SK-MEL-5 (cell line): ENCODE measurements around the gene CLTB. TPM values are rescaled to one million over a fixed set of nuclear protein-coding genes. Genes with fewer than 3 reads are reported as not detected.
"Not testable (repeated sequence)": the region's sequence is repeated elsewhere in the genome, so short reads cannot be mapped to it uniquely, and the experiment has no call there.

Source experiments
- DNase-seq: peaks from one replicate; pipeline ENCODE4 v3.0.0-alpha.2; 2016; ENCODE audit warnings: low read depth, low spot score
- in situ Hi-C: cut with HindIII; loops from 2 replicates; pipeline ENCODE4 v1.10.0; 2016; ENCODE audit warnings: low sequenced_read_pairs, high pct_unique_total_duplicates, low pct_unique_long_range_greater_than_20kb
- total RNA-seq: library from RNA; depleted of rRNA; stranded (reverse); fragments of >200 nt; shearing (Covaris generic); gene quantifications from 2 replicates; pipeline ENCODE4 v1.2.3, GENCODE V29; 2014

The CLTB gene
- total RNA-seq, 1 experiment from 2014 or later, result 58.3 TPM

DNA sequence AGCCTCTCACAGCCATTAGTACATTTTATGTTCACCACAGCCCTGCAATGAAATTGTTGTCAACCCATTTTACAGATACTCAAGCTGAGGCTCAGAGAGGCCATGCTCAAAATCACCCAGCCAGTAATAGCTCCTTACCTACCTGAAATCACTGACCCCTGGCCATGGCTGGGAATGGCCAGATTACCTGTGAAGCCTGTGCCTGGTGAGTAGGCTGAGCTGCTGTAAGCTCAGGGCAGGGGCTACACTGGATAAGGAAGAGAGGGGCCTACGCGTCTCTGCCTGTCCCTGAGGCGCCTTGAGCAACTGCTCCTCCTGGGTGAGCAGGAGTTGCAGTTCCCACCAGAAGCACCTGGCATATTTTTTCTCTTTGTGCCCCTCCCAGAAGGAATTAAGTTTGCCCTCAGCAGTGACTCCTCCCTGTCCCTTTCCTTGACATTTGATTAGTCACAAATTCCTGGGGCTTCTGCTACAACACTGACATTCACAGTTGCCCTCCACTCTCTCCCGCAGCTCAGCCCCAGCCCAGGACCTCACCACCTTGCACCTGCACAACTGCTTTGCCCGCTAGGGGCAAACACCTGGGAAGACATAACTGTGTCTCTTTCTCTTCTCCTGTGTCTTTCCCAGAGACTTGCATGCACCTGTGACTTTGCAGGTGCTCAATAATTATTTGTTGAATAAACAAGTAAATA, 5.7 kb downstream of the CLTB start:
- no peak for DNase-seq
- in situ Hi-C loops, result no loop called here

DNA sequence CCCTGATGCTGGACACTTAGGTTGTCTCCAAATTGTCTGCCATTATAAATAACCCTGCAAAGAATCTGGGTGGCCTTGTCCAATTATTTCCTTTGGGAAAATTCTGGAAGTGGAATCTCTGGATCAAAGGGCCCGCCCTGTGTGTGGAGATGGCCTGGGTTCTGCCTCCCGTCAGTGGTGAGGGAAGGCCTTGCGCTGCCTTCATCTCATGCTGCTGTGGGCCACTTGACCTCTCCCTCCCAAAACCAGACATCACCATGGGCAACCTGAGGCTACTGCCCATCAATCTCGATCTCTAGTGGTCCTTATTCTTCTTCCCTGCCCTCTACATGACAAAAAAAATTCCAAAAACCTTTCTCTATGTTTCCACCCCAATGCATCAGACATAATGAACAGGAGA, 6.6 kb downstream of the CLTB start:
- in situ Hi-C loops, result no loop called here

DNA sequence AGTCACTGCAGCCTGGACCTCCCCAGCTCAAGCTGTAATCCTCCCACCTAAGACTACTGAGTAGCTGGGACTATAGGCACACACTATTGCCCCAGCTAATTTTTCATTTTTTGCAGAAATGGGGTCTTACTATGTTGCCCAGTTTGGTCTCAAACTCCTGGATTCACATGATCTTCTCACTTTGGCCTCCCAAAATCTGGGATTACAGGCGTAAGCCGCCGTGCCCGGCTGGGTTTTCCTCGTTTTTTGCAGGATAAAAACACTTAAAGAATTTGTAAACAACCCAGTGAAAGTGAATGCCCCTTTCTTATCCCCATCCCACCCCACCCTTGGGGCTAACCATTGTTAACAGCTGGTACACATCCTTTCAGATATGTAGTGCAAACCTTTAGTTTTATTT, 7.7 kb downstream of the CLTB start:
- in situ Hi-C loops, result no loop called here
- DNase-seq, result no peak

More for the DNA sequence above, 6.6 kb downstream of the CLTB start:
- no peak for DNase-seq

DNA sequence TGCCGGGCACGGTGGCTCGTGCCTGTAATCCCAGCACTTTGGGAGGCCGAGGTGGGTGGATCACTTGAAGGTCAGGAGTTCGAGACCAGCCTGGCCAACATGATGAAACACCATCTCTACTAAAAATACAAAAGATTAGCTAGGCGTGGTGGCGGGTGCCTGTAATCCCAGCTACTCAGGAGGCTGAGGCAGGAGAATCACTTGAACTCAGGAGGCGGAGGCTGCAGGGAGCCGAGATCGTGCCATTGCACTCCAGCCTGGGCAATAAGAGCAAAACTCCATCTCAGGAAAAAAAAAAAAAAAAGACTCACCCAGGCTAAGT, 8.1 kb downstream of the CLTB start:
- DNase-seq, in situ Hi-C loops: not testable (repeated sequence)

DNA sequence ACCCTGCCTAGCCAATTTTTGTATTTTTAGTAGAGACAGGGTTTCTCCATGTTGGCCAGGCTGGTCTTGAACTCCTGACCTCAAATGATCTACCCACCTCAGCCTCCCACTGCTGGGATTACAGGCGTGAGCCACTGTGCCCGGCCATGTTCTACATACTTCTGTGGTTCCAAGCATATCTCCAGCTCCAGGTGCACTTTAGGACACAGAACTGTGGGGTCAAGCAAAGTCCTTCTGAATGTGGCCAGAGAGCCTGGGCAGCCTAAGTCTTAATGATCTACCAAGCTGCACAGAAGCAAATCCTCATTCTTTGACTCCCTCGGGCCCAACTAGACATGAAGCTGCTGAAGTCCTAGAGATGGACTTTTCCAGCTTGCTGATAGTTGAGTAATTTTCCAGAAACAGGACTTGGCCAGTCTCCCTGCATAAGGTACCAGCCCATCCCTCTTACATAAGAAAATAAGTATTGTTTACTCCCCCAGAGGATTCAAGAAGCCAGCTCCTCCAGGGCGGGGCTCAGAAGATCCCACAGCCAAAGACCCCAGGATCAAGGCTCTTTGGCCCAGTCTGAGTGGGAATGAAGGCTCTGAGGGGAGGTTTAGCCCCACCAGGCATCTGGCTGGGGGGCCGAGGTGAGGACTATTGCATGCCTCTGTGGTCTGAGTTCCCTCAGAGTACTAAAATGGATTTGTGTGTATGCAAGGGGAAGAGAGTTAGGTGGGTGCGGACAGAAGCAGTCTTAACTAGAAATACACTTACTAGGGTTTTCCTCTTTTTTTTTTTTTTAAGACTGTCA, 8.7 kb downstream of the CLTB start:
- no peak for DNase-seq

DNA sequence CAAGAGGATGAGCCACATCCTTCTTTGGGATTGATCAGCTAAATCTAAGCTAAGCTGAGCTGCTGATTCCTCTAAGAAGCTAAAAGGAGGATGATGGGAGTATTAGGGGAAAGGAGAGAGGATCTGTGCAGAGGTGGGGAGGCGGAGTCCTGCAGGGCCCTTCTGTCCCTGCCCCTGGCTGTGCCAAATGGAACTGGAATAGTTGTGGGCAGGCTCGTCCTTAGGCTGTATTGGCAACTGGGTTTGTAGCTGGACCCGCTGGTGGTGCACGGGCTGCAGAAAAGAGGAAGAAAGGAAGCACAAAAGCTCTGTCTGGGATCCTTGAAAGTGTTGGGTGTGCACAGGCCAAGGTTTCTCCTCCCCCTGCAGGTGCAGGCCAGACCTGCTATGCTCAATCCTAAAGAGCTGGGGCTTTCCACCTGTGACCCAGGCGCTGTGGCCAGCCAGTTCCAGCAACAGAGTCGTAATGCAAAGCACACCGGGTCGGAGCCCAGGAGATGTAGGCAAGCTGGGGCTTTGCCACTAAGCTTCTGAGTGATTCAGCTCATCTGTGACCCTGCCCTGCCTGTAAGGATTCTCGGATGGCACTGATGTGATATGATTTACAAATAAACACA, 9.8 kb downstream of the CLTB start:
- in situ Hi-C loops, result no loop called here

More for the DNA sequence above, 8.7 kb downstream of the CLTB start:
- in situ Hi-C loops, result no loop called here

DNA sequence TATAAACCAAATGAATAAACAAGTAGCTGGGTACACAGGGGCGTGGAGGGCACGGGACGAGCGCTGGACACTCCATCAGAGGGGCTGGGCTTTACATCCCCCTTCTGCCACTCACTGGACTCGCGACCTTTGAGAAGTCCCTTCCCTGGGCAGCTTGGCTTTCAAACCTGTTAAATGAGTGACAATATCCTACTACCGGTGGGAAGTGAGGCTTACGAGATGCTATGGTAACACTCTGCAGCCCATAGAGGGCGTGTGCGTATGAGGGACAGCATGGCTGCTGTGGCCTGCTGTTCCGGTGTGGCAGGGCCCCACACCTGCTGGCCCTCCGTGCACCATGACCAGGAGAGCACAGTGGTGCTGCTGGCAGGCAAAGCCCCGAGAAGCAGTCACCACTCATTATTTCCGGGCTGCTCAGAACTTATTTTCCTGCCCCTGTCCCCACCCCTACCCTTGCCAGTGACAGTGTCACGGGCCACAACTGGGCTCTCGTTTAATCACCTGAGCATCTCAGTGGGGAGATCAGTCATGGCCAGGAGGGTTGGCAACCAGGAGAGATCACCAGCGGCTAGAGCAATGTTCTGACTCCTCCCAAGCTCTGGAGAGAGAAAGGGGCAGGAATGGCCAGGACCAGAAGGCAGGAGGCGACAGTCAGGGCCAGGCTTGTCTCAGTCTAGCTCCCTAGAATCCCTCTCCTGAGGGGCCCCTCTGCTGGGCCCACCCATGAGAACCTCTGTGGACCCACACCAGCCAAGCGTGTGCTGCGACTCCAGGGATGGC, 10.5 kb downstream of the CLTB start:
- peak; percentile 25 for DNase-seq
- in situ Hi-C loops, result no loop called here

More for the DNA sequence above, 9.8 kb downstream of the CLTB start:
- DNase-seq, result no peak

DNA sequence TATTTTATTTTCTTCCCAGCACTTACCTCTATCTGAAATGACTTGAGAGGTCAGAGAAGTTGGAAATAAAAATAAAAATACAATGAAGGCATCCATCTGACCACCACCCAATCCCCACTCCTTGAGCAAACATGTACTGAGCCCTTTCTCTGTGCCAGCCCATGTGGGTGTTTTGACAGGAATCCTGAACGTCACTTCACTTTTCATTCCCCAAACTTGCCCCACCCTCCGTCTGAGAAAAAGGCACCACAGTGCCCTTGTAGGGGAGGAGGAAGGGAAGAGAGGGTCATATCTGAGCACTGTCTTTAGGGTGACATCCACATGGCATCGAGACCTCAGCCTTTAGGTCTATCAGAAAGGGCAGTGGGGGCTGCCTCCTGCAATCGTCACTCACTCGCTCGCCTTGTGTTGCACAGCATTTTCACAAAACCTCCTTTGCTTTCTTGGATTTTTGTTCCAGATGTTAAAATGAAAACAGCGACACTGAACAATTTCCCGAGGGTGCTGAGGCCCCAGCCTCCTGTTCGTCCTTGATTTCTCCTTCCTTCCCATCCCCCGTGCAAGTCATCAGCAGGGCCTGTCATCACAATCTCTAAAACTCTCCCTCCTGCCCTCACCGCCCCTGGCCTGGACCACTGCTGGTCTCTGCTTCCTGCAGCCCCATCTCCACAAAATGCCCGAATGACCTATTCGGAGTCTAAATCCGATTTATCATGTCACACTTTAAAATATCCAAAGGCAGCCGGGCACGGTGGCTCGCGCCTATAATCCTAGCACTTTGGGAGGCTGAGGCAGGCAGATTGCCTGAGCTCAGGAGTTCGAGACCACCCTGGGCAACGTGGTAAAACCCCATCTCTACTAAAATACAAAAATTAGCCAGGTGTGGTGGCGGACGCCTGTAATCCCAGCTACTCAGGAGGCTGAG, 14.8 kb downstream of the CLTB start:
- DNase-seq, result no peak
- in situ Hi-C loops, result no loop called here

DNA sequence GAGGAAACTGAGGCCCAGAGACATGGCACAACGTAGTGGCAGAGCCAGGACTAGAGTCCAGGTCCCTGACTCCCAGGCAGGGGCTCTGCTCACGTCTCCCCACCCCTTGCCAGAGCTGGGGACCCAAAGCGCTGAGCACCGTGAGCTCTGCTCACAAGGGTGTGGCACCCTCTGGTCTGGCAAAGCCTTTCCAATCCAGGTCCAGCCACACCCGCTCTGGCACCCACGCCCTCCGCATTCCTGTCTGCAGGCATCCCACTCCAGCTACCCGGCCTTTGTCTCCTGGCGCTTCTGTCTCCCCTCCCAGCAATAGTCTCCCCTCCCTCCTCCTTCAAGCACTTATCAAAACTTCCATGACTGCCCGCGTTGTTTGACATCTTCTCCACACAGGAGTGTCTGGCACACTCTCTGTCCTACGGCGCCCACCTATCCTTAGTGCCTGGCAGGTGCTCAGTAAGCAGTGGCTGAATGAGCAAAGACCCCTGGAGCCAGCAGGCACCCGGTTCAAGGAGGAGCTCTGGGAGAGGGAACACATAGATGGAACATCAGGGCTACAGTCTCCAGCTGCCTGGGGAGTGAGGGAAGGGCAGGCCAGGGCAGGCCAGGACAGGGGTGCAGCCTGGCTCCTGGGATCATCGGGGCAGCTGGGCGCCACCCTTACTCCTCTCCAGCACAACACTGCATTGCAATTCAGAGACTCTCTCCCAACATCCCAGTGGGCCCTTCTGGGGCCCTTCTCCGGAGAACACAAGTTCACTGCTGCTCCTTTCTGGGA, 15.8 kb downstream of the CLTB start:
- no peak for DNase-seq
- in situ Hi-C loops, result no loop called here

DNA sequence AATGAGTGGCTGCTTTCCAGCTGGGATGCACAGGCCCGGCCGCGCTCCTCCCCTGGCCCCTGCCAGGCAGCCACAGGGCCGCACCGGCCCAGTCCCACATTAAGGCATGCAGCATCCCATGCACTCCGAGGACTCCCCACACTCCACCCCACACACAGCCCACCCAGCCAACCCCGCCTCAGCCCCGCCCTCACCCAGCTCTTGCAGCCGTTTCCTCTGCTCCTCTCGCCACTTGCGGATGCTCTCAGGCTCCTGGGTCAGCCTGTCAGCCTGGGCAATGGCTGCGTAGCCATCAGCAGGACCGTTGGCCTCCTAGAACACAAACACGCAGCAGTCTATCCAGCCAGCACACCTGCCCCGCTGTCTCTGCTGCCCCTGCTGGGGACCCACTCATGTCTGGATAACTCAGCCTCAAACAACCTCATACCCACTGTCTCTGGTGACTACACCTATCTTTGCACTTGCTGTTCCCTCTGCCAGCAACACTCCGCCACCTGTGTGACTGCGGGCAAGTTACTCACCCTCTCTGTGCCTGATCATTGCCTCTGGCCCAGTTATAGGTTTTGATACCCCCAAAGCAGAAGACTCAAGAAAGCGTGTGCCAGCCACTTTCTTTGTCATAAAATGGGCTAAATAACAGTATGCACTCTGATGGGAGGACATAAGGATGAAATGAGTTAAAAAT, 18.5 kb downstream of the CLTB start:
- in situ Hi-C loops, result no loop called here
- DNase-seq, result no peak

DNA sequence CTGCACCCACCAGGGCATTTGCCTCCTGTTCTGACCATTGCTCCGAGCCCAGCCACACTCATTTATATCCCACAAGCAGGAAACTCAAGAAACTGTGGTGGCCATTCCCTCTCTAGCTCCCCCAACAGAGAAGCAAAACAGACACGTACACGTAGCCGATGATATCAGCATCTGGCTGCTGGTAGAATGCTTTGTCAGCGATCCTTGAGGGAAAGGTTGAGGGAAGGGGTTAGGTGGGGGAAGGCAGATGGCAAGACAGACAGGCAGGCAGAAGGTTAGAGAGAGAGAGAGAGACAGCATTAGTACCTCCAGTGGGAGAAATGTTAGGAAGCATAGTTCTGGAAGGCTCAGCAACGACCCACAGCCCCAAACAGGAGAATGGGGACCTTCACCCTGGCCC, 20.0 kb downstream of the CLTB start:
- in situ Hi-C loops, result no loop called here
- no peak for DNase-seq

DNA sequence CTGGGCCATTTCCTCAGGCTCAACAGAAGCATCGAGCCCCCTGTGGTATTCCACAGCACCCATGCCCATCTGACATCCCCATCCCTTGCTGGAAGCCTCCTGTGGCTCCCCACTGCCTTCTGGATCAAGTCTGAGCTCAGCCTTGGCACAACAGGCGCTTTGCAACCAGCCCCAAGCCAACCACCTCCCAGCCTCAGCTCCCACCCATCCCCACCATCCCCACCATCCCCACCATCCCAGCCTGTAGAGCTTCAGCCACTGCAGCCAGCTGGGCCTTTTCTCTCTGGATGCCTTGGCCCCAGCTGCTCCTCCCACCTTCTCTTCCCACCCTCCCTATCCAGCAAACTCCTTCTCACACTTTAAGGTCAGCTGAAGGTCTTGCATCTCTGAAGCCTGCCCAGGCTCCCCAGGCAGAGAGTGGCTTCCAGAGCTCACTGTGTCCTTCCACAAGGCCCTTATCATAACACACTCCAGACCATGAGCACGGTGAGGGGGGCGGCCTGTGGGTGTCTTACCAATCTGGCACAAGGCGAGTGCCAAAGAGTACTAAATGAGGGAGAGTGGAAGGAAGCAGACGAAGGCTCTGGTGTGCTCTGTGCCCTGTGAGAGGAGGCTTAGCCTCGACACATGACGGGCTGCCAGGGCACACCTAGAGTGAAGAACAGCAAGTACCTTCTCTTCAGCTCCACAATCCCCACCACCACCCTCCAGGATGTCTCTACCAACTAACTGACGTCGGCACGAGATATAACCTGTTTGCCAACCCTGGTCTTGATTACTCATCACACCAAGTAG, 21.3 kb downstream of the CLTB start:
- no peak for DNase-seq
- in situ Hi-C loops, result no loop called here

DNA sequence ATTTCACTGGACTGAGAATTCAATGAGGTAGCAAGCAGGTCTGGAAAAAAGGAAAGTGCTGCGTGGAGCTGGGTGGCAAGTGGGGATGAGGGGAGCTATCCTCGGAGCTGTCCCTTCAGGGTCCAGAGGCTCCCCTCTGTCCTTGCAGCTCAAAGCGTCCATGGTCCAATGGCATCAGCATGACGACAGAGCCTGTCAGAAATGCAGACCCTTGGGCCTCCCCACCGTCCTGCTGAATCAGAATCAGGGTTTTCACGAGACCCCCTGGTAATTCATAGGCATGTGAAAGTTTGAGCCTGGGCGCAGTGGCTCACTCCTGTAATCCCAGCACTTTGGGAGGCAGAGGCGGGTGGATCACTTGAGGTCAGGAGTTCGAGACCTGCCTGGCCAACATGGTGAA, 22.2 kb downstream of the CLTB start:
- DNase-seq, result no peak

DNA sequence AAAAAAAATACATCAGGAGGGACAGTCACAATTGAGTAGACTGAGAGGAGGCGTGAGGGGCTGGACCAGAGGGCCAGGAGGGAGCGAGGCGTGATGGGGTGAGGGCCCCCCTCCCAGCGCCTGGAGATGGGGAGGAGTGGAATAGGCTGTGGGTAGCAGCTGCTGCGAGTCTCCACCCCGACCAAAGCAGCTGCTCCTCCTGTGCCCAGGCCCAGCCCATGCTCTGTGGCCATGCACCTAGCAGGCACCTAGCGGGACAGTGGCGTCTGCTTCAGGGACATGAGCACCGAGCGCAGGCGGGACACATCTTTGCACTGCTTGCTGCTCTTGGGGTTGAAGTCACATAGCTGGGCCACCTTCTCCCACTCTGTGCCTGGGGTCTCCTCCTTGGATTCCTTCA, 23.8 kb downstream of the CLTB start:
- no peak for DNase-seq
- in situ Hi-C loops, result no loop called here

More for the DNA sequence above, 22.2 kb downstream of the CLTB start:
- in situ Hi-C loops, result no loop called here

DNA sequence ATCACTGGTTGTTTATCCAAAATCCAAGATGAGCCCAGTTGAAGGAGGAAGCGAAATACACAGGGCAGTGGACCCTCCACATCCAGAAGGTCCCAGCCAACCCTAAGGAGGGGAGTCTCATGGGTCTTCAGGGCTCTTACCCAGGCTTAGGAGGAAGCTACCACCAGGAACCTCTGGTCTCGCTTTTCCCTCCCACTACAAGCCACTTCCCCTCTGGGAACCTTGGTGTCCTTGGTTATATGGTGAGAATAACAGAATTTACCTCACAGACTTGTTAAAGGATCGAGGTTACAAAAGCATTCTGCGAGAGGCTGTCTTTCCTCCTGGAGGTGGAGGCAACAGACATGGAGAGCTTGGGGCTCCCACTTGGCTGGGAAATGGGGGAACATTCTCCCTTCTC, 24.3 kb downstream of the CLTB start:
- DNase-seq, result no peak
- in situ Hi-C loops, result no loop called here
